Body of pancreas (tissue), 4 donors: Measurements from ENCODE around the gene PDIA5. TPM values are rescaled to one million over a fixed set of nuclear protein-coding genes. Genes with fewer than 3 reads are reported as not detected.
"Not testable (repeated sequence)": the region's sequence is repeated elsewhere in the genome, so short reads cannot be mapped to it uniquely, and the experiment has no call there.

ENCODE experiments used
- ATAC-seq: fragments of 150-250 bp; one replicate; pipeline ENCODE4 v1.9.1; 2016
- DNase-seq, 4 donors: peaks; one replicate each; pipeline ENCODE4 v3.0.0-alpha.2; 2019
- H3K27ac ChIP-seq, 4 donors: fragments of 200-600 bp; sonication (generic); 1 replicate in 3 of 4; 2 replicates in 1 of 4; pipeline versions ENCODE4 v1.5.1 to v1.6.1; 2016 to 2019; ENCODE audit warnings: mild to moderate bottlenecking in 1 of 4, mixed read lengths in 1 of 4, moderate library complexity in 1 of 4
- H3K27me3 ChIP-seq, 2 donors: fragments of 200-600 bp; sonication (generic); one replicate each; pipeline ENCODE4 v1.6.0; 2016; ENCODE audit warnings: mild to moderate bottlenecking in 1 of 2
- H3K36me3 ChIP-seq, 2 donors: fragments of 200-600 bp; sonication (generic); replicated peaks in 1 of 2; 2 replicates each; pipeline ENCODE4 v1.5.1; 2016; ENCODE audit warnings: low read depth in 2 of 2; ENCODE audit not compliant: insufficient read depth in 1 of 2
- H3K4me1 ChIP-seq: fragments of 200-600 bp; sonication (generic); one replicate; pipeline ENCODE4 v1.6.0; 2016
- H3K4me3 ChIP-seq, 2 donors: fragments of 200-600 bp; sonication (generic); 1 replicate in 1 of 2; 2 replicates in 1 of 2; pipeline ENCODE4 v1.5.1; 2016 to 2019
- H3K9me3 ChIP-seq, 3 donors: fragments of 200-600 bp; sonication (generic); 1 replicate in 2 of 3; 2 replicates in 1 of 3; pipeline ENCODE4 v1.5.1; 2016
- CTCF ChIP-seq, 7 experiments: fragments of 450-650 bp in 4 of 7; fragments of 200-600 bp in 3 of 7; sonication (generic) in 3 of 7; IDR thresholded peaks; one replicate each; pipeline ENCODE4 v1.5.1; 2016 to 2019; ENCODE audit warnings: antibody characterized with exemption in 7 of 7
- POLR2A ChIP-seq, 3 donors: fragments of 450-650 bp; IDR thresholded peaks; one replicate each; pipeline ENCODE4 v1.6.1; 2016; ENCODE audit warnings: antibody characterized with exemption in 3 of 3, mild to moderate bottlenecking in 2 of 3
- WGBS, 2 donors: methylation state at CpG; one replicate each; pipeline ENCODE4 v1.1.5; 2017; 5-methylcytosine and 5-hydroxymethylcytosine counted together
- intact Hi-C: fragments of 100-400 bp; cut with DNase I; formaldehyde crosslinking; loops from one replicate; pipeline ENCODE4 v1.15.1; 2023
- total RNA-seq, 2 donors: library from RNA; depleted of rRNA; stranded (reverse); fragments of >200 nt; gene quantifications; one replicate each; pipeline ENCODE4 v1.1.0, GENCODE V29; 2016

Gene PDIA5
- total RNA-seq, 2 donors from 2014 or later: 28.8 to 73.2 TPM

GRCh38 chr3:123151251-123151705 is 84.5 kb downstream of the PDIA5 start:
- Histone ChIP-seq H3K4me3 (no peak overlapping the region), H3K9me3 (no peaks in the 10 kb centered on the region), H3K4me1 (peaks cover 20% of the 10 kb centered on the region), H3K27me3 (no peaks in the 10 kb centered on the region), H3K27ac (peak overlapping the region in 1 of 4 donors; percentile 29), H3K36me3 (peaks cover 11 to 18% of the 10 kb centered on the region in 2 donors)
- WGBS, 2 donors: 76 to 94% methylated on average over 7 of the region's 7 CpGs
- DNase-seq (no peak), ATAC-seq (no peak)
- intact Hi-C loops: no loop called here
- TF ChIP-seq CTCF (IDR thresholded peaks at IDR 0.05) (no peak), POLR2A (IDR thresholded peaks at IDR 0.05) (no peak)

- ATAC-seq, H3K27me3 ChIP-seq, DNase-seq, H3K4me3 ChIP-seq, H3K9me3 ChIP-seq, intact Hi-C loops: not testable (repeated sequence)
- Histone ChIP-seq H3K27ac (peak overlapping the region in 2 of 4 donors; percentile 4 to 29), H3K36me3 (peaks cover 4 to 16% of the 10 kb centered on the region in 2 donors), H3K4me1 (peaks cover 27% of the 10 kb centered on the region)
- WGBS, 2 donors: 64 to 65% methylated on average over 3 of the region's 3 CpGs
These were observed 85.1 kb downstream of the PDIA5 start for GRCh38 chr3:123151853-123152420.

- ATAC-seq: no peak
- intact Hi-C loops: no loop called here
- no peak overlapping the region for H3K27ac ChIP-seq
- H3K4me3 ChIP-seq: no peak overlapping the region
- H3K9me3 ChIP-seq: no peaks in the 10 kb centered on the region
- H3K4me1 ChIP-seq: peaks cover 34% of the 10 kb centered on the region
- no peak for TF ChIP-seq POLR2A (IDR thresholded peaks at IDR 0.05)
- no peak for TF ChIP-seq CTCF (IDR thresholded peaks at IDR 0.05)
- H3K27me3 ChIP-seq: no peaks in the 10 kb centered on the region
- peaks cover 0 to 13% of the 10 kb centered on the region in 2 donors for H3K36me3 ChIP-seq
- WGBS, 2 donors: 84 to 93% methylated on average over 3 of the region's 3 CpGs
- peak in 1 of 4 donors; percentile 27 for DNase-seq
These were observed 85.9 kb downstream of the PDIA5 start for GRCh38 chr3:123152687-123153086.

GRCh38 chr3:123153125-123154019 is 86.5 kb downstream of the PDIA5 start:
- Histone ChIP-seq H3K36me3 (peaks cover 0 to 13% of the 10 kb centered on the region in 2 donors), H3K27ac (peak overlapping the region in 3 of 4 donors; percentile 23 to 73 (median 56)), H3K4me1 (peaks cover 40% of the 10 kb centered on the region), H3K4me3 (no peak overlapping the region), H3K9me3 (no peaks in the 10 kb centered on the region), H3K27me3 (no peaks in the 10 kb centered on the region)
- intact Hi-C loops: no loop called here
- TF ChIP-seq CTCF (IDR thresholded peaks at IDR 0.05) (no peak), POLR2A (IDR thresholded peaks at IDR 0.05) (no peak)
- WGBS, 2 donors: 87 to 91% methylated on average over 5 to 6 of the region's 6 CpGs
- DNase-seq: no peak
- ATAC-seq: no peak
